Stimulated activated CD8-positive, alpha-beta memory T cell treated with anti-CD3 and anti-CD28 coated beads, Interleukin-15, amount 100 ng/mL, for 4 hours (primary cell): ENCODE measurements around the gene MRPL9.

Experiments used
- DNase-seq, 2 donors: peaks; one replicate each; pipeline ENCODE4 v3.0.0-alpha.2; 2020; ENCODE audit warnings: low read depth in 2 of 2

MRPL9 gene

GRCh38 chr1:151733126-151733525, 30.2 kb downstream of the MRPL9 start:
- no peak for DNase-seq

- no peak for DNase-seq
These were observed 33.4 kb downstream of the MRPL9 start for GRCh38 chr1:151729966-151730291.

- no peak for DNase-seq
These were observed 33.9 kb downstream of the MRPL9 start for GRCh38 chr1:151729157-151729965.

- no peak for DNase-seq
These were observed 34.9 kb downstream of the MRPL9 start for GRCh38 chr1:151728151-151729054.

GRCh38 chr1:151723726-151724370, 39.4 kb downstream of the MRPL9 start:
- DNase-seq, result no peak

- no peak for DNase-seq
These were observed 41.3 kb downstream of the MRPL9 start for GRCh38 chr1:151721788-151722510.

- DNase-seq, result no peak
These were observed 42.1 kb downstream of the MRPL9 start, which contains the start of gene RIIAD1 for GRCh38 chr1:151720974-151721787. Gene RIIAD1, plus strand, starts transcription at chr1:151721522. Its CDS starts 15 bp downstream, at chr1:151721537.

- no peak for DNase-seq
These were observed 42.7 kb downstream of the MRPL9 start for GRCh38 chr1:151720554-151720953.

- no peak for DNase-seq
These were observed 43.2 kb downstream of the MRPL9 start for GRCh38 chr1:151720125-151720524.

GRCh38 chr1:151718666-151719065, 44.6 kb downstream of the MRPL9 start:
- DNase-seq, result no peak

- DNase-seq, result no peak
These were observed 45.3 kb downstream of the MRPL9 start for GRCh38 chr1:151718011-151718431.

GRCh38 chr1:151716771-151717631, 46.3 kb downstream of the MRPL9 start, which contains the start of gene CELF3:
Gene CELF3, minus strand, starts transcription at chr1:151716803. Its CDS starts 783 bp downstream, at chr1:151716020.
- DNase-seq, result no peak

GRCh38 chr1:151716405-151716762, 46.9 kb downstream of the MRPL9 start:
- DNase-seq, result no peak

- no peak for DNase-seq
These were observed 47.4 kb downstream of the MRPL9 start for GRCh38 chr1:151715726-151716404.

- DNase-seq, result no peak
These were observed 48.2 kb downstream of the MRPL9 start for GRCh38 chr1:151714820-151715725.

GRCh38 chr1:151713874-151714273, 49.4 kb downstream of the MRPL9 start:
- no peak for DNase-seq

- DNase-seq, result no peak
These were observed 50.3 kb downstream of the MRPL9 start for GRCh38 chr1:151713044-151713443.

GRCh38 chr1:151711951-151712350, 51.3 kb downstream of the MRPL9 start:
- no peak for DNase-seq
